NCI-H2081 (cell line): ENCODE results near the gene SAA4.
"Not testable (repeated sequence)": the region's sequence is repeated elsewhere in the genome, so short reads cannot be mapped to it uniquely, and the experiment has no call there.

Experiments
- DNase-seq, 2 experiments: peaks; one replicate each; lab custom pipeline; 2025; lab: John Stamatoyannopoulos, UW

SAA4 gene, protein sequence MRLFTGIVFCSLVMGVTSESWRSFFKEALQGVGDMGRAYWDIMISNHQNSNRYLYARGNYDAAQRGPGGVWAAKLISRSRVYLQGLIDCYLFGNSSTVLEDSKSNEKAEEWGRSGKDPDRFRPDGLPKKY

DNA sequence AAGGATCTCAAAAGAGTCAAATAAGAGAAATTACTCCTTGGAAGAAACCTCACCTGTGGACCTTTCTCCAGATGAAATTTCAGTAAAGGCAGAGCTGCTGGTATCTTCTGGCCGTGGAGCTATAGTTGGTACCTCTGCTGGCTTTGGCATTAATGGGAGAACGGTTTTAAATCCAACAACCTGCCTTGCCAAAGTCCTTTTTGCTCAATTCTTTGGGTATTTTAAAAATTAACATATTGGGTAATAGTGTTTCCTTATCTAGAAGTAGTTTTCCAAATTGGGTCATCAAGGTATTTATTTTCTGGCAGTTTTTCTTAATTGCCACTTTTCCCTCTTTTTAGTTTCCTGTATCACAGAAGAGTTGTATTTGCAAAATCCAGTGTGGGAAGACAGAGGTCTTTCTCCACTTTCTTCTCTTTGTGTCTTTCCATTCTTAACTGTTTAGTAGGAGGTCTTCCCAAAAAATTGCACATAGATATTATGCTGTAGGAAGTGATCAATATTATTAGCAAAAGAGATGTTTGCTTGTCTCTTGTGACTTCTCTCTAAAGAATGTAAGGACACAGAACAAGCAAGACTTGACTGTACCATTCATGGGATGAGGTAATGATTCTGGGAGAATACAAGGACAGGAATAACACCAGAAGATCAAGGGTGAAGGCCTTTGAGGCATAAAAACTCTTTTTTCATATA, at the start of gene SAA4:
Gene SAA4, minus strand, starts transcription at position 139 of the 693 bp plus-strand sequence. CDS start 876 bp downstream, outside the sequence.
- DNase-seq: no peak

DNA sequence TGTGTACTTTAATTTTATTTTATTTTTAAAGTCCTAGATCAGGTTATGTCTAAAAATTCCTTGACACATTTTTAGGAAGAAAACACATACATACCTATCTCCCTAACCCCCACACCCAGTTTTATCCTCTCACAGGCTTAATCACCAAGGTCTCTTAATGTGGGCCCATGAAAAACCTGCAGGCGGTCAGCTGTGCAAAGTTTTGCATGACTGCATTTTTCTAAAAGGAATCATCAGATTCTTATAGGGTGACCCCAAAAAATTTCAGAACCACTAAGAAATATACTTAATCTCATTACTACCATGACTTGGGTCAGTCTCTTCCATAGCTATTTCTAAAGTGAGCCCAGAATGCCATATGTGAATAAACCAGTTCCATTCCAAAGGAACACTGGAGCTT, 49.2 kb upstream of the SAA4 start:
- DNase-seq: no peak

DNA sequence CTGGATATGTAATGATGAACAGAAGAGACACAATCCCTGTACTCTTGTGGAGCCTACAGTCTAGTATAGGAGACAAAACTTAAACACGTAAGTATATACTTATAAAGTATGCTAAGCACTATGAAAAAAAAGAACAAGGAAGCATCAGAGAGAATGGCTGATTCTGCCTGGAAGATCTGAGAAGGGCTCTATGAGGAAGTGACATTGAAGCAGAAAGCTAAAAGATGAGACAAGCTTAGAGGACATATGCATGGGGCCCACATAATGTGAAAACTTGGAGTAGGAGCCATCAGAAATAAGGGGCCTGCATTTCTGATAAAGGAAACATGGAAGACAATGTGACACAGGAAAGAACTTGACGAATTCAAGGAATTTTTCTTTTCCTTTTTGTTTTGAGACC, 46.0 kb upstream of the SAA4 start:
- DNase-seq: no peak

DNA sequence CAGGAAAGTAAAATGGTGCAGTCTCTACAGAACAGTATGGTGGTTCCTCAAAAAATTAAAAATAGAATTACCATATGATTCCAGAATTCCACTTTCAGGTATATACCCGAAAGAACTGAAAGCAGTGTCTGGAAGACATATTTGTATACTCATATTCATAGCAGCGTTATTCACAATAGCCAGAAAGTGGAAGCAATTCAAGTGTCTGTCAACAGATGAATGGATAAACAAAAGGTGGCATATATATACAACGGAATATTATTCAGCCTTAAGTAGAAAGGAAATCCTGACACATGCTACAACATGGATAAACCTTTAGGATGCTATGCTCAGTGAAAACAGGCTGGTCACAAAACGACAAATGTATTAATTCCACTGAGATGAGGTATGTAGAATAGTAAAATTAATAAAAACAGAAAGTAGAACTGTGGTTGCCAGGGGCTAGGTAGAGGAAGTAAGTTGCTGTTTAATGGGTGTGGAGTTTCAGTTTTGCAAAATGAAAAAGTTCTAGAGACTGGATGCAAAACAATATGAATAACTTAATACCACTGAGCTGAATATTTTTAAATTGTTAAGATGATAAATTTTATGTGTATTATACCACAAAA, 43.9 kb upstream of the SAA4 start:
- no peak for DNase-seq

DNA sequence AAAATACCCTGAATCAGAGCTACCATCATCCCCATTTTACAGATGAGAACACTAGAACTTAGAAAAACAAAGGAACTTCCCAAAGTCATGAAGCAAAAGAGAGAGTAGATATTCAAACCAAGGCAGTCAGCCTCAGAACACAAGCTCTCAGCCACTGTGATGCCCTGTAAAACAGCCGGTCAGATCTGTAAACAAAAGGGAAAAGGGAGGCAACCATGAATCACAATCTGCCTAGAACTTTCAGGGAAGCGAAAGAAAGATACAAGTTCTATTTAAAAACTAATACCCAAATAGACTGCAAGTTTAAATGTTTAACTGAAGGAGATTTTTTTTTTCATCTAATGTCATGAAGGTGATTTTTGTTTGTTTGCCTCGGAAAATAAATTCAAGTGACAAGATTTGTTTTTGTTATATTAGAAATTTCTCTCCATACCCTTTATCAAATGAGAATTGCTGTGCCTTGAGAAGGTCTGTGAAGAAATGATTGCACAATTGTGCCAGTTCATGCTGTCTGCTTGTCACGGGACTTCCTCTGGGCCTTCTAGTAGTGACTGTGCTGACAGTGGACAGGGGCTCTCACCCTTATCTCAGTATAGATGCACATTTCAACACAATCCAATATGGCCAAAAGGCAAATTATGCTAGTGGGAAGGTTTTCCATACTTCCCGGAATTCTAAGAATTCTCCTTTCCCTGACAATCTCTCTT, 41.1 kb upstream of the SAA4 start:
- DNase-seq: no peak

DNA sequence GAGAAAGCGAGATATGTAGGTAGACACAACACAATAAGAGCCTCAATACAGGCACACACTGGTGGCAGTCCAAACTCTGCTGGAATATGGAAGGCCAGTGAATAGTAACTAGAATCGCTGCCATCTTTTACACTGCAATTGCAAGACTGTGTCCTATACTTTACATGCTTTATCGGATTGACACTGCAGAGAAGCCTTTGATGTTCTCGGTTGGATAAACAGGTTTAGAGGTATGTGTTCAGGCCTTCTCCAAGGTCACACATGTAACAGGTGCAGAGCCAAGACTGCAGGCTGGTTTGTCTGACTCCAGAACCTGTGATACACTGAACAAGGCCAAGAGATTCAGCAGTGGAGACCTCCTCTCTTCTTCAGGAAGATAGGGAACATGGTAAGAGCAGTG, 34.6 kb upstream of the SAA4 start:
- no peak for DNase-seq

DNA sequence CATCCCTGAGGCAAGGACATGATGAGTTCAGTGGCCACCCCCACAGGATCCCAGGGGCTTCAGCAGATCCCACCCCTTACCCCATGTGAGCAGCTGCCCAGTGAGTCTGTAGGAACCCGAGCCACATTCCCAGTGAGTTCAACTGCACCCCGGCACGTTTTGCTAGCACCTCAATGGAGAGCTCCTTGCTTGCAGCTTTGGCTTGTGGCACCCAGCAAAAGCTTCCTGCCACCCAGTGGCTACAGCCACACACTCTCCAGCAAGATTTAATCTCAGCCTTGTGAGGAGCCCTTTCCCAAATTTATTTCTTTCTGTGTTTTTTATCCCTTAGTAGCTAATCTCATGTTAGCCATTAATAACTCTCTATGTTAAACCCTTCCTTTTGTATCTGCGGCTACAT, 33.5 kb upstream of the SAA4 start:
- DNase-seq: no peak

DNA sequence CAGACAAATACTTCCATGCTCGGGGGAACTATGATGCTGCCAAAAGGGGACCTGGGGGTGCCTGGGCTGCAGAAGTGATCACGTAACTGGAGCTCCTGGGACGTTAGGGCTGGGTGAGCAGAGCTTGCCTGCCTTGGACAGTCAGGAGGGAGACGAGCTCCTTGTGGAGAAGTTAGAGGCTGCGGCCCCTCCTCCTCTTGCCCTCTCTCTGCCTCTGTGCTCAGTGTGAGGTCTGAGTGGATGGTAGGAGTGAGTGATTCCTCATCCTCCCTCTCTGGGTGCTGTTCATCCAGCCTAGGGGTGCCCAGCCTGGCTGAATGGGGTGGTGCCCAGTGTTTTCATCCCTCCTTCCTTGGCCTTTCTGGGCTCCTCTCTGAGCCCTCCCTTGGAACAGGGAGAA, 32.6 kb upstream of the SAA4 start:
- not testable (repeated sequence) for DNase-seq

DNA sequence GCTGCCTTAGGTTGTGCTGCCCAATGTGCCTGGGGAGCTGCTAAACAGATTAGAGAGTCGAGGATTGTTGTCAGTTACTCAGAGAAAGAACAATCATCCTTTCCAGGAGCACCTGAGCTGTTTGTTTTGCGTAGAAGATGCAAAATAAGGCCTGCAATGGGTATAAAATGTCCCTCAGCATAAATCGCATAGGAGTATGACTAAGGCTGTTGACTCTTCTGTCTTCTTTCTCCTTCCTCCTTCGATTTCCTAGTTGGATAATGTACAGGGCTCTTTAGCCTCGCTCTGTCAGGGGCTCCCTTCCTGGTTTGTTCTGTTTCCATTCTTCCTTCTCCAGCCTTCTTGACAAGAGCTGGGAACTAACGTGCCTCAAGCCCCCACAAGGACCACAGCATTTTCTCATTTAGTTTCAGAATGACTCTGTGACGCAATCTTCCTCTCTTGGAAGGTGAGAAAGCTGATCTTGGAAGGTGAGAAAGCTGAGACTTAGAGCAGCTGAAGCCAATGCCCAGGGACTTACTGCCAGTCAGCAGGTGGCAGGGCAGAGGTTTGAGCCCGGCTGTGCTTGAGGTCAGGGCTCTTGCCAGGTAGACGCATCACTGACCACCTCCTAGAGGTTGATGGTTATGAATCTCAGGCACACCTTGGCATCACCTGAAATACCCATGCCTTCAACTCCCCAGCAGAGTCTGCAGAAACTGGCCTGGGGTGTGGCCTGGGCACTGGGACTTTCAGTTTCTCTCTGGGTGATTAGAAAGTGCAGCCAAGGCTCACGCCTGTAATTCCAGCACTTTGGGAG, 30.9 kb upstream of the SAA4 start:
- DNase-seq: not testable (repeated sequence)

DNA sequence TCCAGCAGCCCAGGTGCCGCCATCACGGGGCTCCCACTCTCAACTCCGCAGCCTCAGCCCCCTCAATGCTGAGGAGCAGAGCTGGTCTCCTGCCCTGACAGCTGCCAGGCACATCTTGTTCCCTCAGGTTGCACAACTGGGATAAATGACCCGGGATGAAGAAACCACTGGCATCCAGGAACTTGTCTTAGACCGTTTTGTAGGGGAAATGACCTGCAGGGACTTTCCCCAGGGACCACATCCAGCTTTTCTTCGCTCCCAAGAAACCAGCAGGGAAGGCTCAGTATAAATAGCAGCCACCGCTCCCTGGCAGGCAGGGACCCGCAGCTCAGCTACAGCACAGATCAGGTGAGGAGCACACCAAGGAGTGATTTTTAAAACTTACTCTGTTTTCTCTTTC, 29.3 kb upstream of the SAA4 start, which contains the start of gene SAA1:
Gene SAA1, plus strand, starts transcription at position 316 of the 400 bp plus-strand sequence. CDS start 624 bp downstream, outside the sequence.
- DNase-seq: no peak

DNA sequence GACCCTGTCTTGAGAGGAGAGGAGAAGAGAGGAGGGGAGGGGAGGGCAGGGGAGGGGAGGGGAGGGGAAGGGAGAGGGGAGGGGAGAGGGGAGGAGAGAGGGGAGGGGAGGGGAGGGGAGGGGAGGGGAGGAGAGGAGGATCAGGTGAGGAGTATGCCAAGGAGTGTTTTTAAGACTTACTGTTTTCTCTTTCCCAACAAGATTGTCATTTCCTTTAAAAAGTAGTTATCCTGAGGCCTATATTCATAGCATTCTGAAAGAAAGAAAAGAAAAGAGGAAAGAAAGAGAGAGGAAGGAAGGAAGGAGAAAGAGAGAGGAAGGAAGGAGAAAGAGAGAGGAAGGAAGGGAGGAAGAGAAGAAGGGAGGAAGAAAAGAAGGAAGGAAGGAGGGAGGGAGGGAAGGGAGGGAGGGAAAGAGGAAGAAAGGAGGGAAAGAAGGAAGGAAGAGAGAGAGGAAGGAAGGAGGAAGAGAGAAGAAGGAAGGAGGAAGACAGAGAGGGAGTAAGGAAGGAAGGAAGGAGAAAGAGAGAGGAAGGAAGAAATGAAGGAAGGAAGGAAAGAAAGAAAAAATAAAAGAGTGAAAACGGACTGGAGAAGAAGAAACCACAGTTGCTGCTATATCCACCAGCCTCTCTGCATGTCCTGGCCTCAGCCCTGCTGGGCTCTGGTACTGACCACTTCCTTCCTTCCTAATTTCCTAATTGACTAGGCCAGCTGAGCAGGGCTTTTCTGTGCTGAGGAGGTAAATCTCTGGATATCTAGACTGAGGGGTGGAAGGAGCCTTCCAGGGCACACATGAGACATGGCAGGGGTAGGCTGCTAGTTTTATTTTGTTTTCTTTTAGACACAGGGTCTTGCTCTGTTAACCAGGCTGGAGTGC, 28.3 kb upstream of the SAA4 start:
- no peak for DNase-seq

DNA sequence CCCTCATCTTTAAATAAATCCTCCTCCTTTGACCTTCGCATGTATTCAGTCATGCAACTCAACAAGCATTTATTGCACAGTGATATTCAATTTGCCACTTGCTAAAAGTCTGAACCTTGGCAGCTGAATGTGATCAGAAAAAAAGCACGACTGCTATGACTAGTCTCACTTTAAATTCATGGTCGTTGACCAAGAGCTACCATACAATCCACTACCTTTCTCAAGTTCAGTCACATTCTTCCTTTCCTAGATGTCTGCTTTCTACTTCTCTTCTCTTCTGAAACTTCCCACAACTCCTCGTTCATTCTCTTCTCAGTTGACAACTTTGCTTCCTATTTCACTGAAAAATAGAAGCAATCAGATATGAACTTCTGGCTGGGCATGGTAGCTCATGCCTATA, 27.4 kb upstream of the SAA4 start:
- no peak for DNase-seq

DNA sequence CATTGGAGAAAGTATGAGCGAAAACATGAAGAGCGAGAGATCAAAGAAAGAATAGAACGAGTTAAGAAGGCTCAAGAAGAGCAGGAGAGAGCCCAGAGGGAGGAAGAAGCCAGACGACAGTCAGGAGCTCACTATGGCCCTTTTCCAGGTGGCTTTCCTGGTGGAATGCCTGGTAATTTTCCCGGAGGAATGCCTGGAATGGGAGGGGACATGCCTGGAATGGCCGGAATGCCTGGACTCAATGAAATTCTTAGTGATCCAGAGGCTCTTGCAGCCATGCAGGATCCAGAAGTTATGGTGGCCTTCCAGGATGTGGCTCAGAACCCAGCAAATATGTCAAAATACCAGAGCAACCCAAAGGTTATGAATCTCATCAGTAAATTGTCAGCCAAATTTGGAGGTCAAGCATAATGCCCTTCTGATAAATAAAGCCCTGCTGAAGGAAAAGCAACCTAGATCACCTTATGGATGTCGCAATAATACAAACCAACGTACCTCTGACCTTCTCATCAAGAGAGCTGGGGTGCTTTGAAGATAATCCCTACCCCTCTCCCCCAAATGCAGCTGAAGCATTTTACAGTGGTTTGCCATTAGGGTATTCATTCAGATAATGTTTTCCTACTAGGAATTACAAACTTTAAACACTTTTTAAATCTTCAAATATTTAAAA, 26.2 kb upstream of the SAA4 start:
- DNase-seq: not testable (repeated sequence)

DNA sequence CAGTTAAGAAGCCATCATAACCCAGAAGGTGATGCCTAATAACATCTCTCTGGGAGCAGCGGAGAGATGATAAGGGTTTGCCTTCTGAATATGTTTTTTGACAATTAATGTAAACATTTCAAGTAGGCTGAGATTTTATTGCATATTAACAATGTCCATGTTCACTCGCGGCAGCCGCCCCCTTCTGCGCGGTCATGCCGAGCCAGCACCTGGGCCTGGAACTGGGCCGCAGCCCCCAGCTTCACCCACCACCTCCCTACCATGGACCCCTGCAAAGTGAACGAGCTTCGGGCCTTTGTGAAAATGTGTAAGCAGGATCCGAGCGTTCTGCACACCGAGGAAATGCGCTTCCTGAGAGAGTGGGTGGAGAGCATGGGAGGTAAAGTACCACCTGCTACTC, 25.1 kb upstream of the SAA4 start:
- DNase-seq: no peak

DNA sequence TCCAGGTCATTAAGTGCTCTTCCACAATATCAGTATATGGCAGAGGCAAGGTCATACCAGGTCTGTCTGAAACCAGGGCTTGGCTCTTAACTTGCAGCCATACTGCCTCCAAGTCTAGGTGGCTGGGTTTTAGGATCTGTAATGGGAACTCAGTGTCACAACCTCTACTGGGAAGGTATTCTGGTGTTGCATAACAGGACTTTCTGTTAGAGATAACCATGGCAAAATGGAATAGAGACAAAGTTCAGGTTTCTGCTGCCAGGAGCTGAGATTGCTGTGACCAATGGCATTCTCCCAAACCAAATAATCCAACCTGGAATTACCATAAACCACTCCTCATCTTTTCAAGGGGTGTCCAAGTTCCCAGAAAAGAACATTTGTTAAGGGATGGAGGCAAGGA, 22.7 kb upstream of the SAA4 start:
- DNase-seq: no peak

DNA sequence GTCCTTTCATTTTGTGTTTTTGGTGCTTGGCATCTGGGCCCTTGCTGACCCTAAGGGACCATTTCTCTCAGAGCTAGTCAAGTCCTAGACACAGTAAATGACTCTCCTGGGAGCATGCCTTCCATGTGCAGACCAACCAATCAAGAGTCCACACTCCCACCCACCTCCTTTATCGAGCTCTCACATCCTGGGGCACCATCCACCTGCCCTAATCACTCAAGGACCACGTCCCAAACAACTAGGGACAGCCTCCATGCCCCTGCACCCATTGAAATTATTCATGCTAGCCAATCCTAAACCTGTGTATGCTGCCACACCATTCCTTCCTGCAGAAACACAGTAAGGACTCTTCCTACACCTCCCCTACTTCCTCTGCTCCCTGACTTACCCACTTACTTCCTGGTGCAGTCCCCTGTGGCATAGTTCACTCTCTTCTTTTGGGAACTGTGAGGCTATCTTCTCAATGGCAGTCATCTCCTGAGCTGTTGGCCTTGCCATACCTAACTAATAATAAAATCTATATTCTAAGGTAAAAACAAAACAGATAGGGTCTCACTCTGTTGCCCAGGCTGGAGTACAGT, 18.3 kb upstream of the SAA4 start:
- no peak for DNase-seq

DNA sequence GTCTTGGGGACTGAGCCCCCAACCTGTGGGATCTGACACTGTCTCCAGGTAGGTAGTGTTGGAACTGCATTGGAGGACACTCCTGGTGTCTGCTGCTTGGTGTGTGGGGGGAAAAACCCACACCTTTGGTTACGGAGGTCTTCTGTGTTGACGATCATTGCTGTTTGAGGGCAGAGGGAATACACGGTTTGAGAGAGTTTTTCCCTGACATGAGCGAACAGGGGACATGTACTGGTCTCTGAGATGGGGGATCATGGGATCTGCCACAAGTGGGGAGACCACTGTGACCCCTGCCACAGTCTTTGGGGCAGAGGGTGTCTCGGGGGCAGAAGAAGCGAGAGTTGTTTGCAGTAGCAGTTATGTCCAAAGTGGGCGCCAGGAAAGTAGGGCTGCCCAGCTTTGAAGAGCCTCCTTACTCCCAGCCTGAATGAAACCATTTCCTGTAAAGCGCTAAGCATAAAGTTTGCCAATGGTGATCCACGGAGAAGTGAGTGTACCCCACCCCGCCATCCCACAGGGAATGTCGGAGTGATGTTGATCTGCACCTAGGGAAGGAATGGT, 17.3 kb upstream of the SAA4 start:
- no peak for DNase-seq

DNA sequence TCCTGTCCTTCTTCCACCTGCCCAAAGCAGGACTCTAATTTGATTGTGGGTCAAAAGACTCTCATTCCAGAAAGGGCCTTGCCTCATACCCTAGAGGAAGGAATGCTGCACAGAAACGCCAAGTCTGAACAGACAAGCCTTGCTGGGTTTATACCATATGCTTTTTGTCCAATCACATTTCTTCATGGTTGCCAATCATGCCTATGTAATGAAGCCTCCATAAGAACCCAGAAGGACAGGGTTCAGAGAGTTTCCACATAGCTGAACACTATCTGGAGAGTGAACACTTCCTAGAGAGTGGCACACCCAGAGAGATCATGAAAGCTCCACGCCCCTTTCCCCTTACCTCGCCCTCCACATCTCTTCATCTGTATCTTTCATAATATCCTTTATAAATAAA, 16.6 kb upstream of the SAA4 start:
- no peak for DNase-seq

DNA sequence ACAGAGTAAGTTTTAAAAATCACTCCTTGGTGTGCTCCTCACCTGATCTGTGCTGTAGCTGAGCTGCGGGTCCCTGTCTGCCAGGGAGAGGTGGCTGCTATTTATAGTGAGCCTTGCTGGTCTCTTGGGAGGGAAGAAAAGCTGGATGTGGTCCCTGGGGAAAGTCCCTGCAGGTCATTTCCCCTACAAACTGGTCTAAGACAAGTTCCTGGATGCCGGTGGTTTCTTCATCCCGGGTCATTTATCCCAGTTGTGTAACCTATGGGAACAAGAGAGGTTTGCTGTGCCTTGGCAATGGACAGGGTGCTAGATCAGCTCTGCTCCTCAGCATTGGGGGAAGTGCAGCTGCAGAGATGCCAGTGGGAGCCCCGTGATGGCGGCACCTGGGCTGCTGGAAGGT, 12.0 kb upstream of the SAA4 start, which contains the start of gene SAA2:
Gene SAA2, minus strand, starts transcription at position 108 of the 400 bp plus-strand sequence. CDS start 657 bp downstream, outside the sequence.
- no peak for DNase-seq

DNA sequence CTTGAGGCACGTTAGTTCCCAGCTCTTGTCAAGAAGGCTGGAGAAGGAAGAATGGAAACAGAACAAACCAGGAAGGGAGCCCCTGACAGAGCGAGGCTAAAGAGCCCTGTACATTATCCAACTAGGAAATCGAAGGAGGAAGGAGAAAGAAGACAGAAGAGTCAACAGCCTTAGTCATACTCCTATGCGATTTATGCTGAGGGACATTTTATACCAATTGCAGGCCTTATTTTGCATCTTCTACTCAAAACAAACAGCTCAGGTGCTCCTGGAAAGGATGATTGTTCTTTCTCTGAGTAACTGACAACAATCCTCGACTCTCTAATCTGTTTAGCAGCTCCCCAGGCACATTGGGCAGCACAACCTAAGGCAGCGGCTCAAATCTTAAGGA, 10.6 kb upstream of the SAA4 start:
- not testable (repeated sequence) for DNase-seq
